ENCODE measurements around the gene AMER2.

- TF ChIP-seq EZH2 (IDR thresholded peaks at IDR 0.05; ENCODE audit: low read length) (no peak), CTCF (optimal IDR thresholded peaks at IDR 0.05 in 1 of 3, IDR thresholded peaks at IDR 0.05 in 1 of 3, conservative IDR thresholded peaks at IDR 0.05 in 1 of 3; ENCODE audit: extremely low read depth in 1 of 3, insufficient read depth in 2 of 3, low read length in 3 of 3) (no peak)
These were observed 6.9 kb upstream of the AMER2 start for GRCh38 chr13:25179011-25179410.

Data from keratinocyte (primary cell).